Mesendoderm (in vitro differentiated cells): Measurements from ENCODE around the gene PLEK2.
"Not testable (repeated sequence)": the region's sequence is repeated elsewhere in the genome, so short reads cannot be mapped to it uniquely, and the experiment has no call there.

Source experiments
- DNase-seq: peaks from one replicate; pipeline ENCODE4 v3.0.0; 2013
- H2AK5ac ChIP-seq: 2 replicates; pipeline ENCODE4 v1.6.1; 2013; ENCODE audit warnings: low read length, inconsistent platforms
- H2BK120ac ChIP-seq: 2 replicates; pipeline ENCODE4 v1.6.1; 2013; ENCODE audit warnings: low read depth, mild to moderate bottlenecking, low read length, moderate library complexity, mixed read lengths
- H2BK15ac ChIP-seq: replicated peaks from 2 replicates; pipeline ENCODE4 v1.6.1; 2013; ENCODE audit warnings: low read depth, mild to moderate bottlenecking, moderate library complexity
- H2BK5ac ChIP-seq: 2 replicates; pipeline ENCODE4 v1.6.1; 2013; ENCODE audit warnings: low read length, inconsistent platforms
- H3K18ac ChIP-seq: 2 replicates; pipeline ENCODE4 v1.6.1; 2013; ENCODE audit warnings: mild to moderate bottlenecking, low read length, mixed read lengths
- H3K23ac ChIP-seq: one replicate; pipeline ENCODE4 v1.6.1; 2013; ENCODE audit warnings: low read length
- H3K27ac ChIP-seq: 2 replicates; pipeline ENCODE4 v1.5.1; 2013; ENCODE audit warnings: low read depth, mild to moderate bottlenecking, inconsistent platforms, low read length, moderate library complexity
- H3K27me3 ChIP-seq: 2 replicates; pipeline ENCODE4 v1.6.1; 2013; ENCODE audit warnings: low read length, control low read depth, mild to moderate bottlenecking, inconsistent platforms; ENCODE audit not compliant: insufficient read depth, poor library complexity
- H3K36me3 ChIP-seq: 2 replicates; pipeline ENCODE4 v1.6.1; 2013; ENCODE audit warnings: low read length, inconsistent platforms; ENCODE audit not compliant: control insufficient read depth, insufficient read depth
- H3K4ac ChIP-seq: one replicate; pipeline ENCODE4 v1.6.1; 2013; ENCODE audit warnings: low read depth, mild to moderate bottlenecking, low read length, moderate library complexity
- H3K4me1 ChIP-seq: 2 replicates; pipeline ENCODE4 v1.6.1; 2013; ENCODE audit warnings: low read depth, low read length, inconsistent platforms; ENCODE audit not compliant: control insufficient read depth
- H3K4me2 ChIP-seq: 2 replicates; pipeline ENCODE4 v1.6.1; 2013; ENCODE audit warnings: low read length
- H3K4me3 ChIP-seq: 2 replicates; pipeline ENCODE4 v1.5.1; 2013; ENCODE audit warnings: mild to moderate bottlenecking, low read length
- H3K56ac ChIP-seq: one replicate; pipeline ENCODE4 v1.6.1; 2013; ENCODE audit warnings: low read length
- H3K79me1 ChIP-seq: 2 replicates; pipeline ENCODE4 v1.6.1; 2013; ENCODE audit warnings: low read length, inconsistent platforms
- H3K79me2 ChIP-seq: 2 replicates; pipeline ENCODE4 v1.6.1; 2013; ENCODE audit warnings: mild to moderate bottlenecking, low read length; ENCODE audit not compliant: control insufficient read depth, insufficient read depth
- H3K9ac ChIP-seq: 2 replicates; pipeline ENCODE4 v1.6.1; 2013; ENCODE audit warnings: low read length, inconsistent platforms
- H4K5ac ChIP-seq: one replicate; pipeline ENCODE4 v1.6.1; 2013; ENCODE audit warnings: low read length
- H4K8ac ChIP-seq: one replicate; pipeline ENCODE4 v1.6.1; 2013; ENCODE audit warnings: low read depth, mild to moderate bottlenecking, control low read depth, low read length, moderate library complexity
- WGBS: extraction: QIAGEN DNeasy Blood & Tissue Kit; methylation state at CpG from one replicate; pipeline ENCODE4 v1.1.7; 2013; ENCODE audit warnings: low lambda C conversion rate, missing lambda C conversion rate; ENCODE audit not compliant: insufficient coverage; ENCODE audit errors: extremely low coverage; 5-methylcytosine and 5-hydroxymethylcytosine counted together

The PLEK2 gene

GRCh38 chr14:67409461-67409860, 2.5 kb downstream of the PLEK2 start:
- H3K79me2 ChIP-seq = no peaks in the 10 kb centered on the region
- no peak overlapping the region for H3K56ac ChIP-seq
- no peak overlapping the region for H4K8ac ChIP-seq
- no peak overlapping the region for H2AK5ac ChIP-seq
- no peak overlapping the region for H3K4me3 ChIP-seq
- H3K23ac ChIP-seq = no peak overlapping the region
- DNase-seq = no peak
- H3K18ac ChIP-seq = no peak overlapping the region
- H3K27me3 ChIP-seq = no peaks in the 10 kb centered on the region
- H3K4me2 ChIP-seq = no peak overlapping the region
- no peak overlapping the region for H2BK15ac ChIP-seq
- H2BK120ac ChIP-seq = no peak overlapping the region
- H3K4me1 ChIP-seq = no peaks in the 10 kb centered on the region
- H2BK5ac ChIP-seq = no peak overlapping the region
- WGBS = no CpG with 5 or more reads among the region's 8 CpGs
- H3K36me3 ChIP-seq = no peaks in the 10 kb centered on the region
- H3K27ac ChIP-seq = no peak overlapping the region
- H4K5ac ChIP-seq = no peak overlapping the region
- H3K9ac ChIP-seq = no peak overlapping the region
- no peak overlapping the region for H3K4ac ChIP-seq
- H3K79me1 ChIP-seq = no peaks in the 10 kb centered on the region

- H2BK120ac ChIP-seq, H3K4me3 ChIP-seq: not testable (repeated sequence)
- WGBS = 100% methylated on average over 1 of the region's 7 CpGs
Observed at GRCh38 chr14:67408122-67408801, 3.7 kb downstream of the PLEK2 start.

GRCh38 chr14:67405771-67406170, 6.2 kb downstream of the PLEK2 start:
- Histone ChIP-seq H3K18ac (no peak overlapping the region), H3K36me3 (no peaks in the 10 kb centered on the region), H3K56ac (no peak overlapping the region), H3K4me3 (no peak overlapping the region), H3K79me1 (no peaks in the 10 kb centered on the region), H3K4me2 (no peak overlapping the region), H4K5ac (no peak overlapping the region), H3K4me1 (no peaks in the 10 kb centered on the region), H3K4ac (no peak overlapping the region), H2BK15ac (no peak overlapping the region), H3K27me3 (no peaks in the 10 kb centered on the region), H2BK5ac (no peak overlapping the region), H2BK120ac (no peak overlapping the region), H4K8ac (no peak overlapping the region), H3K79me2 (no peaks in the 10 kb centered on the region), H3K23ac (no peak overlapping the region), H2AK5ac (no peak overlapping the region), H3K9ac (no peak overlapping the region), H3K27ac (no peak overlapping the region)
- DNase-seq = no peak
- WGBS = no CpG with 5 or more reads among the region's 5 CpGs

More at GRCh38 chr14:67408122-67408801, 3.7 kb downstream of the PLEK2 start:
- not testable (repeated sequence) for H3K27ac ChIP-seq, H2AK5ac ChIP-seq, H3K36me3 ChIP-seq, H3K56ac ChIP-seq, H3K79me1 ChIP-seq, H3K9ac ChIP-seq, DNase-seq, H3K27me3 ChIP-seq, H4K8ac ChIP-seq, H3K18ac ChIP-seq, H4K5ac ChIP-seq, H2BK15ac ChIP-seq, H3K4ac ChIP-seq, H2BK5ac ChIP-seq, H3K79me2 ChIP-seq, H3K4me1 ChIP-seq, H3K23ac ChIP-seq, H3K4me2 ChIP-seq

- H3K4ac ChIP-seq = no peak overlapping the region
- H3K79me1 ChIP-seq = no peaks in the 10 kb centered on the region
- no peak overlapping the region for H3K27ac ChIP-seq
- no peak overlapping the region for H3K18ac ChIP-seq
- no peak overlapping the region for H2BK5ac ChIP-seq
- H3K4me1 ChIP-seq = peaks cover 2% of the 10 kb centered on the region
- no peak for DNase-seq
- no peaks in the 10 kb centered on the region for H3K36me3 ChIP-seq
- no peak overlapping the region for H4K5ac ChIP-seq
- no peak overlapping the region for H3K9ac ChIP-seq
- H4K8ac ChIP-seq = no peak overlapping the region
- no peak overlapping the region for H2AK5ac ChIP-seq
- H3K79me2 ChIP-seq = no peaks in the 10 kb centered on the region
- H3K4me2 ChIP-seq = no peak overlapping the region
- H2BK120ac ChIP-seq = no peak overlapping the region
- no CpG with 5 or more reads among the region's 4 CpGs for WGBS
- no peak overlapping the region for H3K56ac ChIP-seq
- no peak overlapping the region for H2BK15ac ChIP-seq
- H3K23ac ChIP-seq = no peak overlapping the region
- H3K4me3 ChIP-seq = no peak overlapping the region
- H3K27me3 ChIP-seq = no peaks in the 10 kb centered on the region
Observed at GRCh38 chr14:67400434-67400833, 11.5 kb downstream of the PLEK2 start.

- no peak overlapping the region for H4K5ac ChIP-seq
- H3K56ac ChIP-seq = no peak overlapping the region
- no peak overlapping the region for H3K4me2 ChIP-seq
- no peak overlapping the region for H3K4ac ChIP-seq
- no peak overlapping the region for H3K23ac ChIP-seq
- H2BK15ac ChIP-seq = no peak overlapping the region
- H3K36me3 ChIP-seq = no peaks in the 10 kb centered on the region
- H4K8ac ChIP-seq = no peak overlapping the region
- H2BK120ac ChIP-seq = no peak overlapping the region
- H3K27ac ChIP-seq = no peak overlapping the region
- H3K79me1 ChIP-seq = no peaks in the 10 kb centered on the region
- no peaks in the 10 kb centered on the region for H3K27me3 ChIP-seq
- H3K79me2 ChIP-seq = no peaks in the 10 kb centered on the region
- H3K4me3 ChIP-seq = no peak overlapping the region
- H3K4me1 ChIP-seq = peaks cover 2% of the 10 kb centered on the region
- H3K18ac ChIP-seq = no peak overlapping the region
- no peak overlapping the region for H3K9ac ChIP-seq
- no CpG with 5 or more reads among the region's 9 CpGs for WGBS
- H2BK5ac ChIP-seq = no peak overlapping the region
- H2AK5ac ChIP-seq = no peak overlapping the region
- DNase-seq = no peak
Observed at GRCh38 chr14:67397536-67397935, 14.4 kb downstream of the PLEK2 start.

- no peak overlapping the region for H3K56ac ChIP-seq
- H3K4ac ChIP-seq = no peak overlapping the region
- DNase-seq = peak; percentile 73
- no CpG with 5 or more reads among the region's 2 CpGs for WGBS
- H3K4me1 ChIP-seq = peaks cover 2% of the 10 kb centered on the region
- H3K4me3 ChIP-seq = no peak overlapping the region
- H3K9ac ChIP-seq = no peak overlapping the region
- no peaks in the 10 kb centered on the region for H3K36me3 ChIP-seq
- no peak overlapping the region for H2BK120ac ChIP-seq
- H2BK15ac ChIP-seq = no peak overlapping the region
- H3K79me1 ChIP-seq = no peaks in the 10 kb centered on the region
- H4K5ac ChIP-seq = no peak overlapping the region
- H3K4me2 ChIP-seq = no peak overlapping the region
- no peak overlapping the region for H3K27ac ChIP-seq
- no peak overlapping the region for H2AK5ac ChIP-seq
- H3K79me2 ChIP-seq = no peaks in the 10 kb centered on the region
- no peaks in the 10 kb centered on the region for H3K27me3 ChIP-seq
- H2BK5ac ChIP-seq = no peak overlapping the region
- H3K18ac ChIP-seq = no peak overlapping the region
- H4K8ac ChIP-seq = no peak overlapping the region
- H3K23ac ChIP-seq = no peak overlapping the region
Observed at GRCh38 chr14:67396381-67396970, 15.5 kb downstream of the PLEK2 start.
